HG03045 (cell line): ENCODE measurements around the gene TCIRG1.
A peak's percentile ranks its signal among the peaks of the same experiment; 100 is the strongest.

Experiments used
- ATAC-seq: cut with Tn5 transposase; IDR thresholded peaks from one replicate; pipeline ENCODE4 v1.9.1; 2021; ENCODE audit warnings: mild to moderate bottlenecking, moderate library complexity; ENCODE audit not compliant: unreplicated experiment

TCIRG1 gene

GRCh38 chr11:68017980-68018729 is 20.7 kb upstream of the TCIRG1 start:
- no peak for ATAC-seq

- ATAC-seq: no peak
These were observed 20.1 kb upstream of the TCIRG1 start for GRCh38 chr11:68018730-68019190.

- ATAC-seq: no peak
These were observed 19.3 kb upstream of the TCIRG1 start for GRCh38 chr11:68019486-68019885.

- ATAC-seq: no peak
These were observed 18.2 kb upstream of the TCIRG1 start for GRCh38 chr11:68020575-68020974.

GRCh38 chr11:68021167-68021787 is 17.5 kb upstream of the TCIRG1 start:
- ATAC-seq: no peak

GRCh38 chr11:68022531-68022930 is 16.3 kb upstream of the TCIRG1 start:
- ATAC-seq: no peak

GRCh38 chr11:68024508-68024907 is 14.3 kb upstream of the TCIRG1 start:
- no peak for ATAC-seq

GRCh38 chr11:68025047-68025446 is 13.8 kb upstream of the TCIRG1 start:
- no peak for ATAC-seq

- no peak for ATAC-seq
These were observed 12.3 kb upstream of the TCIRG1 start for GRCh38 chr11:68026391-68027105.

GRCh38 chr11:68027667-68028066 is 11.2 kb upstream of the TCIRG1 start:
- ATAC-seq: no peak

GRCh38 chr11:68028802-68029545 is 9.9 kb upstream of the TCIRG1 start:
- no peak for ATAC-seq

- peak; percentile 96 for ATAC-seq
These were observed 8.3 kb upstream of the TCIRG1 start, which contains the start of gene NDUFS8 for GRCh38 chr11:68030318-68031143. TSS of gene NDUFS8 (plus strand) at chr11:68030681. CDS start at chr11:68032152, 1,471 bp downstream.

- ATAC-seq: no peak
These were observed 7.7 kb upstream of the TCIRG1 start for GRCh38 chr11:68031144-68031464.

- ATAC-seq: no peak
These were observed 6.8 kb upstream of the TCIRG1 start for GRCh38 chr11:68032003-68032402.

GRCh38 chr11:68032997-68033707 is 5.7 kb upstream of the TCIRG1 start:
- no peak for ATAC-seq

GRCh38 chr11:68033708-68034045 is 5.1 kb upstream of the TCIRG1 start:
- ATAC-seq: no peak

GRCh38 chr11:68035266-68035876 is 3.5 kb upstream of the TCIRG1 start:
- ATAC-seq: no peak

GRCh38 chr11:68036141-68036716 is 2.6 kb upstream of the TCIRG1 start:
- ATAC-seq: no peak

- no peak for ATAC-seq
These were observed 2.0 kb upstream of the TCIRG1 start for GRCh38 chr11:68036717-68037239.
